Measurements from ENCODE around the gene SGIP1. TPM values are rescaled to one million over a fixed set of nuclear protein-coding genes. Genes with fewer than 3 reads are reported as not detected.

SGIP1 gene
- total RNA-seq, 8 experiments from 2014 or later: 0.05 to 82.9 (median 26.2) TPM; not detected in 1

DNA sequence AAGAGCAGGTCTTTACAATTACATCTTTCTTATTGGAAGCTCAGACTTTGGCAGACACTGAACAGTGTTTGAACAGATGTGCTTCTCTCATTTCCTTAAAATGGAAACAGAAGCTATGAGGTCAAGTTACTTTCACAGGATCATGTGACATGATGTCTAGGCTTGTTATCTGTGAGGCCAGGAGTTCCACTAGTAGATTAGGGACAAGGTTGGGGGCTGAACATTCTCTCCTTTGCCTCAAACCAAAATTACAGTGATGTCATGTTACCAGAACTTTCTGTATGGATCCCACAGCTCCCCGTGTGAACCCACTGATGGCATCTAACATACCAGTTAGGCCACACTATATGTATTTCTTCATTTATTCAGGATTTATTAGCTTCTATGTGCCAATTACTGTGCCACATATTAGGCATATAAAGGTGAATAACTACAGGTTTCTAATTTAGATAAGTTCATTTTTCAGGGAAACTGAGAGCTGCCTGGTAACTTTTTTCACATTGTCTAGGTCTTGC lies 224.3 kb downstream of the SGIP1 start:
- 86 to 100% (median 100%) methylated on average over 1 of the region's 1 CpG; no CpG with 5 or more reads in 4 of the 10 experiments for WGBS, 10 experiments
- H3K27ac ChIP-seq: no peak overlapping the region
- in situ Hi-C loops (cut with MboI; ENCODE audit: low pct_unique_long_range_greater_than_20kb in 2 of 9, low sequenced_read_pairs in 9 of 9, unreplicated experiment in 9 of 9): loop anchor here in 5 of 9 experiments (25.0 kb wide), 4 partner anchors 179 to 729 kb away; partner anchors contain the start of genes C1orf141 (in 3 of the 5) and IL23R (in 1 of the 5)
- peak in 4 of 8 experiments; percentile 22 to 85 (median 38) for ATAC-seq (replicated peaks in 6 of 8)
- H3K4me3 ChIP-seq: no peak overlapping the region
- peaks cover 0 to 2% of the 10 kb centered on the region in 2 donors for H3K4me1 ChIP-seq (replicated peaks in 1 of 2)

DNA sequence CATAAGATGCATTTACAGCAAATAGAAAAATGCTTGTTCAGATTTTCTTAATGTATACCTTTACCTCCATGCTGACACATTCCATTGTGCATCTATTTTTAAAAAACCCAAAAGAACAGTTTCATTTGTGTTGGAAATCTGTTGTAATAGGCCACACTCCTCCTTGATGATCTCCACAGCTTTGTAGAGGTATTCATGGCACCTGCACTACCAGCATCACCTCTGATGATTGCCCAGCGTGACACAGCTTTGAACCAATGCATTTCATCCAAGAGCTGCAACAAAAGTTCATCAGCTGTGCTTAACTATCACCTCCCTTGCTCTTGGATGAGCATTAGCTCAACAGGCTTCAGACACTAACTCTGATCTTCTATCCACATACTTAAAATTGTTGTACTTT lies 226.6 kb downstream of the SGIP1 start:
- Histone ChIP-seq H3K27ac (no peak overlapping the region), H3K4me3 (no peak overlapping the region), H3K4me1 (replicated peaks in 1 of 2) (peaks cover 0 to 2% of the 10 kb centered on the region in 2 donors)
- 70 to 100% (median 87%) methylated on average over 1 of the region's 1 CpG; no CpG with 5 or more reads in 4 of the 10 experiments for WGBS, 10 experiments
- in situ Hi-C loops (cut with MboI; ENCODE audit: low pct_unique_long_range_greater_than_20kb in 2 of 9, low sequenced_read_pairs in 9 of 9, unreplicated experiment in 9 of 9): loop anchor here in 5 of 9 experiments (25.0 kb wide), 4 partner anchors 177 to 727 kb away; partner anchors contain the start of genes C1orf141 (in 3 of the 5) and IL23R (in 1 of the 5)
- no peak for ATAC-seq (replicated peaks in 6 of 8)

DNA sequence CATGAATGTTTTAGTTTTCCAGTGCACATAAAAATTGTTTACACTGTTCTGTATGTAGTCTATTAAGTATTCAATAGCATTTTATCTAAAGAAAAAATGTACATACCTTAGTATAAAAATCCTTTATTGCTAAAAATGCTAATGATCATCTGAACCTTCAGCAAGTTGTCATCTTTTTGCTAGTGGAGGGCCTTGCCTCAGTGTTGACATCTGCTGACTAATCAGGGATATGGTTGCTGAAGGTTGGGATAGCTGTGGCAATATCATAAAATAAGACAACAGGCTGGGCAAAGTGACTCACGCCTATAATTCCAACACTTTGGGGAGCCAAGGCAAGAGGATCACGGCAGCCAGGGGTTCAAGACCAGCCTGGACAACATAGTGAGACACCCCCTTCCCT lies 227.3 kb downstream of the SGIP1 start:
- WGBS, 10 experiments: 41 to 100% (median 71%) methylated on average over 1 to 2 of the region's 2 CpGs; no CpG with 5 or more reads in 3 of the 10 experiments
- H3K27ac ChIP-seq: no peak overlapping the region
- H3K4me1 ChIP-seq (replicated peaks in 1 of 2): peaks cover 0 to 2% of the 10 kb centered on the region in 2 donors
- no peak overlapping the region for H3K4me3 ChIP-seq
- ATAC-seq (replicated peaks in 6 of 8): peak in 2 of 8 experiments; percentile 22 to 41
- in situ Hi-C loops (cut with MboI; ENCODE audit: low pct_unique_long_range_greater_than_20kb in 2 of 9, low sequenced_read_pairs in 9 of 9, unreplicated experiment in 9 of 9): loop anchor here in 5 of 9 experiments (25.0 kb wide), 4 partner anchors 176 to 726 kb away; partner anchors contain the start of genes C1orf141 (in 3 of the 5) and IL23R (in 1 of the 5)

DNA sequence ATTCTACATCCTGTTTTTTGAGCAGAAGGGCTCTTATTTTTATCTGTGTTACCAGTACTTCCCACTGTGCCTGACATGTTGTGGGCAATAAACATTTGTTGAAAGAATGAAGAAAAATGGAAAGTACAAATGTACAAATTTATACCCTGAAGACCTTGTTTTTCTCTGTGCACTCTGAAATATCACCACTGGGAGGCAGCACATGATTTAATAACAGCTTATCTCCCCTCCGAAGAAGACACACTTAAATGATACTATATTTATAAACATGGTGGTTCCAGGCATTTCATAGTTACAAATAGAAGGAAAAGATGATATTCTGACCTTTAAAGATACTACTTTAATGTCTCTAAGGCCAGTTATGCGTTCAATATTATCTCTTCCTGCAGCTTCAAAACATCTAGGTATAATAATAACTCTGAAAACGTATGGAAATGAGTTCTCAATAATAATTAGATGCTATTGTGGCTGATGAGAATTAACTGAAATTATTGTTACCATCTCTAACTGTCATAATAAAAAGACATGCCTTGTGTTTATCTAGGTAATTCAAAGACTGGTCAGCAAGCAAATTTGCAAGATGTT lies 231.1 kb downstream of the SGIP1 start:
- H3K4me1 ChIP-seq (replicated peaks in 1 of 2): no peaks in the 10 kb centered on the region
- in situ Hi-C loops (cut with MboI; ENCODE audit: low pct_unique_long_range_greater_than_20kb in 2 of 9, low sequenced_read_pairs in 9 of 9, unreplicated experiment in 9 of 9): loop anchor here in 5 of 9 experiments (25.0 kb wide), 4 partner anchors 172 to 722 kb away; partner anchors contain the start of genes C1orf141 (in 3 of the 5) and IL23R (in 1 of the 5)
- H3K4me3 ChIP-seq: no peak overlapping the region
- WGBS, 10 experiments: 0 to 58% (median 43%) methylated on average over 2 to 3 of the region's 3 CpGs
- H3K27ac ChIP-seq: no peak overlapping the region
- peak in 3 of 8 experiments; percentile 60 to 75 (median 63) for ATAC-seq (replicated peaks in 6 of 8)

DNA sequence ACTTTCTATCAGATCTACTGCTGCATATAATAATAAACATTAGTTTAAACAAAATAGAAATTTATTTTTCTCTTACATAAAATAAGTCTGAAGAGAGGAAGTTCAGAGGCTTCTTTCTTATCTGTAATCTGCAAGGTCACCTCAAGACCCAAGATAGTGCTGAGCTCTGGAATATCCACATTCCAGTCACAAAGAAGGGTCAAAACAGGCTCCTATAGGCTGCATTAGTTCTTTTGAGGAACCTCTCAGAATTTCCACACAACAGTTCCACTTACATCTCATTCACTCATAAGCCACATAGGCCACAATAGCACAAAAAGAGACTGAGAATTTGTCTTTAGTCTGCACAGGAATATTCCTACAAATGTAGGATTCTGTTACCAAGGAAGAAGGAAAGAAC lies 233.7 kb downstream of the SGIP1 start:
- in situ Hi-C loops (cut with MboI; ENCODE audit: low pct_unique_long_range_greater_than_20kb in 2 of 9, low sequenced_read_pairs in 9 of 9, unreplicated experiment in 9 of 9): loop anchor here in 5 of 9 experiments (25.0 kb wide), 4 partner anchors 170 to 720 kb away; partner anchors contain the start of genes C1orf141 (in 3 of the 5) and IL23R (in 1 of the 5)
- Histone ChIP-seq H3K4me3 (no peak overlapping the region), H3K27ac (no peak overlapping the region), H3K4me1 (replicated peaks in 1 of 2) (no peaks in the 10 kb centered on the region)
- ATAC-seq (replicated peaks in 6 of 8): no peak

DNA sequence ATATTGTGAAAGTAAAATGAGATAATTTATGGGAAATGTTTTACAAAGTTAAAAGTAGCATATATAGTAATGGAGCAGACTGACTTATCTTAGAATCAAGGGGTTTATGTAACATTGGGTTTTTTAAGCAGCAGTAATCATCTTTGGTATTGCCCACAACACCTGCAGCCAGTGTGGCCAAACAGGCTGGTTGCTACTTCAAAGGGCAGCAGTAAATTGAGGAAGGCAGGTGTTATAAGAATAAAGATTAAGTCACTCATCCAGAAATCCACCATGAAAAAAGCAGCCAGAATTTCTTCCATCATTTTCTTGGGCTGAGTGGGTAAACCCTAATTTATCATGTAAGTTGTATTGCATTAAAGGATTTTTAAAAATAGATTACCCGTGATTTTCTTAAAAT lies 235.0 kb downstream of the SGIP1 start:
- in situ Hi-C loops (cut with MboI; ENCODE audit: low pct_unique_long_range_greater_than_20kb in 2 of 9, low sequenced_read_pairs in 9 of 9, unreplicated experiment in 9 of 9): loop anchor here in 5 of 9 experiments (25.0 kb wide), 4 partner anchors 168 to 718 kb away; partner anchors contain the start of genes C1orf141 (in 3 of the 5) and IL23R (in 1 of the 5)

DNA sequence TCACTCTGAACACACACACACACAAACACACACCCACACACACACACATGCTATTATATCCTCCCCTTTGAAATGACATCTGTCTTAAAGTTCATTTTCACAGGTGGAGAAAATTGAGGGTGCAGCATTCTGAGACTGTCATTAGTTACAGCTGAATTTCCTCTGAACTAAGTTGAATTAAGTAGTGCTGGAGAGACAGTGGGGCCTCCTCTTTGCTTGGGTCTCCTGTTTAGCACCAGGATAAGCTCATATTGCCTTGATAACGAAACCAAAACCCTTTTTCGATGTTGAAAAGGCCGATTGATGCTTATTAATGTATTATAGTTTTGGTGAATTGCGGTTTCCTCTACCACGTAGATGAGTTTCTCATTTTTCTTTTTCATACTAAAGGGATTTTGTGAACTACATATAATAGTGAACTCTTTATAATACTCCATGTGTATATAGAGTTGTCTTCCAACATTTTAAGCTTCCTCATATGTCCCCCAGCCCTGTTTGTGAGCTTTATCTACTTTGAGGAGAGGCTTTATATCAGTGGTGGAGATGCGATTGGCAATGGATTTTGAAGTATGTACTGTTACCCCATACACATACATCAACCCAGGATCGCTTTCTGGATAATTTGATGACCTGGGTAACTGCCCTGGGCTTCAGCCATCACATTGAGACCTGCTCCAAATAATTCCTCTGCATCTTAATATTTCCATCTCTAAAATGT lies 235.7 kb downstream of the SGIP1 start:
- ATAC-seq (replicated peaks in 6 of 8): no peak
- in situ Hi-C loops (cut with MboI; ENCODE audit: low pct_unique_long_range_greater_than_20kb in 2 of 9, low sequenced_read_pairs in 9 of 9, unreplicated experiment in 9 of 9): loop anchor here in 5 of 9 experiments (25.0 kb wide), 4 partner anchors 168 to 718 kb away; partner anchors contain the start of genes C1orf141 (in 3 of the 5) and IL23R (in 1 of the 5)
- H3K4me3 ChIP-seq: no peak overlapping the region
- peaks cover 5 to 9% of the 10 kb centered on the region in 2 donors for H3K4me1 ChIP-seq (replicated peaks in 1 of 2)
- WGBS, 10 experiments: 75 to 100% (median 90%) methylated on average over 2 to 7 of the region's 7 CpGs
- no peak overlapping the region for H3K27ac ChIP-seq

More for the DNA sequence above, 235.0 kb downstream of the SGIP1 start:
- Histone ChIP-seq H3K4me3 (no peak overlapping the region), H3K27ac (no peak overlapping the region), H3K4me1 (replicated peaks in 1 of 2) (peaks cover under 1 to 2% of the 10 kb centered on the region in 2 donors)
- 67 to 100% (median 88%) methylated on average over 1 of the region's 1 CpG; no CpG with 5 or more reads in 2 of the 10 experiments for WGBS, 10 experiments
- ATAC-seq (replicated peaks in 6 of 8): no peak

DNA sequence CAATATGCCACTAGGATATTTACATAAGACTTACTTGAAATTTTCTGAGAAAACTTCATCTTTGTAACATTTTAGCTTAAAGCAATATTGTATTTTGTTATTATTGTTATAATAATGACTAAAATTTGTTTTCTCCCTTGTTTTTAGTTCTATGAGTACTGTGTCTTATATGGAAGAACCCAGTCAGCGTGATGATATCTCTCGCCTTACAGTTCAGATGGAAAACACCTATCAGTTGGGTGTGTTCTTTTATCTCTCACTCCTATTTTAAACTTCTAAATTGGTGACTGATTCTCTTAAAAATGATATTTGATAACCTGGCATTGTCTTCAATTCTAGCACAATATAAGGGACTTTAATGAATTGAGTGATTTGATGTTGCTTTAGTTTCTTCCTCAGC lies 236.3 kb downstream of the SGIP1 start:
- no peak for ATAC-seq (replicated peaks in 6 of 8)
- H3K4me3 ChIP-seq: no peak overlapping the region
- in situ Hi-C loops (cut with MboI; ENCODE audit: low pct_unique_long_range_greater_than_20kb in 2 of 9, low sequenced_read_pairs in 9 of 9, unreplicated experiment in 9 of 9): loop anchor here in 5 of 9 experiments (25.0 kb wide), 4 partner anchors 167 to 717 kb away; partner anchors contain the start of genes C1orf141 (in 3 of the 5) and IL23R (in 1 of the 5)
- H3K4me1 ChIP-seq (replicated peaks in 1 of 2): peaks cover 5 to 12% of the 10 kb centered on the region in 2 donors
- WGBS, 10 experiments: 78 to 100% (median 91%) methylated on average over 1 to 2 of the region's 2 CpGs
- H3K27ac ChIP-seq: no peak overlapping the region

DNA sequence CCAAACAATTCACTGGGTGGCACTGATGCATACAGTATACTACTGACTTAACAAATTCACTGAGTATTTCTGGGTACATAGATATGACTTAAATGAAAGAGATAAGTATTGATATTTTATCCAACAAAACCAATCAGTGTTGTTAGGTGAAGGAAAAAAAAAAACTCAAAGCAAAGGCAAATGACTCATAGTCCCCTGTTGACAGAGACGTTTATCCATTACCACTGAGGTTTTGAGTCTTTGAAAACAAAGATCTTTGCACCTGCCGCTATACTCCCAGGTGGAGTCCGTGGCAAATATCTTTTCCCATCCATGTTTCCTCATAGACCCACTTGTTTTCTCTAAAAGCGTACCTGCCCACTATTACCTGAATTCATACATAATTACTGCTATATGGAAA lies 236.7 kb downstream of the SGIP1 start:
- no peak for ATAC-seq (replicated peaks in 6 of 8)
- WGBS, 10 experiments: 39 to 90% (median 81%) methylated on average over 2 to 4 of the region's 4 CpGs
- Histone ChIP-seq H3K4me1 (replicated peaks in 1 of 2) (peaks cover 5 to 12% of the 10 kb centered on the region in 2 donors), H3K27ac (no peak overlapping the region), H3K4me3 (no peak overlapping the region)
- in situ Hi-C loops (cut with MboI; ENCODE audit: low pct_unique_long_range_greater_than_20kb in 2 of 9, low sequenced_read_pairs in 9 of 9, unreplicated experiment in 9 of 9): loop anchor here in 5 of 9 experiments (25.0 kb wide), 4 partner anchors 167 to 717 kb away; partner anchors contain the start of genes C1orf141 (in 3 of the 5) and IL23R (in 1 of the 5)

DNA sequence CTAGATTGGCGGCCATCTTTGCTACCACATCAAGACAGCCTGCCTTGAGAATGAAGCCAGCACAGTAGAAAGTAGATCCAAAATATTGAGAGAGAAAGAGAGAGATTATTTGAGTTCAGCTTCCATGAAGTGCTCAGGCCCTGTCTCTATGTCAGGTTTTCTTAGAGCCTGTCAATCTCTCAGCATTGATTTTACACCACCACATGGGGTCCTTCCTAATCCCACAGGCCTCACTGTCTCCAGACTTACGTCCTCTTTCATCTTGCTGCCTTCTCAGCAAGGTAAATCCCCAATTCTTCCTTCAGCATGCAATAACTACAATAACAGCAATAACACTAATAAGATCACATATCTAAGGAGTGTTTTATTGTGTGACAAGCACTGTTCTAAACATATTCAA lies 239.3 kb downstream of the SGIP1 start:
- no peak for ATAC-seq (replicated peaks in 6 of 8)
- Histone ChIP-seq H3K4me3 (no peak overlapping the region), H3K4me1 (replicated peaks in 1 of 2) (peaks cover 5 to 17% of the 10 kb centered on the region in 2 donors), H3K27ac (no peak overlapping the region)
- 33 to 100% (median 80%) methylated on average over 1 to 2 of the region's 2 CpGs; no CpG with 5 or more reads in 1 of the 10 experiments for WGBS, 10 experiments
- in situ Hi-C loops (cut with MboI; ENCODE audit: low pct_unique_long_range_greater_than_20kb in 2 of 9, low sequenced_read_pairs in 9 of 9, unreplicated experiment in 9 of 9): loop anchor here in 5 of 9 experiments (25.0 kb wide), 4 partner anchors 164 to 714 kb away; partner anchors contain the start of genes C1orf141 (in 3 of the 5) and IL23R (in 1 of the 5)

DNA sequence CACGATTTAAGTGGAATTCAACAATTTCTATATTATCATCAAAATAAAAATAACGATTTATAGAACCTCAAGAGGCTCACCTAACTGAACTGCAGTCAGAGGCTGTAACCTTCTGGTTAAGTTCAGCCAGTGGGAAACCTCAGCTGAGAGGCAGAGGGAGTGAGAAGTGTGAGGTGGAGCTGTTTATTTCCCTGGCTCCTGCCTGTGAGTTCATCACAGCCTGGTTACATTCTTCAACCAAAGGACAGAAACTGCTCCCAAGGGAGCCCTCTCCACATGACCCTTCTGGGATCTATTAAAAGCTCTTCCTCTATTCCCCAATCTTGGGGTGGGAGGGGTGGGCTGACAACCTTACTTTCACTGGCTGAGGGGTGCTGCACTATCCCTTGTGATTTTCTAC lies 240.5 kb downstream of the SGIP1 start:
- peak in 3 of 8 experiments; percentile 86 to 94 (median 94) for ATAC-seq (replicated peaks in 6 of 8)
- WGBS, 10 experiments: 17 to 79% (median 42%) methylated on average over 1 to 2 of the region's 2 CpGs; no CpG with 5 or more reads in 1 of the 10 experiments
- Histone ChIP-seq H3K4me3 (no peak overlapping the region), H3K27ac (no peak overlapping the region), H3K4me1 (replicated peaks in 1 of 2) (peaks cover 5 to 21% of the 10 kb centered on the region in 2 donors)
- in situ Hi-C loops (cut with MboI; ENCODE audit: low pct_unique_long_range_greater_than_20kb in 2 of 9, low sequenced_read_pairs in 9 of 9, unreplicated experiment in 9 of 9): loop anchor here in 5 of 9 experiments (25.0 kb wide), 4 partner anchors 163 to 713 kb away; partner anchors contain the start of genes C1orf141 (in 3 of the 5) and IL23R (in 1 of the 5)

DNA sequence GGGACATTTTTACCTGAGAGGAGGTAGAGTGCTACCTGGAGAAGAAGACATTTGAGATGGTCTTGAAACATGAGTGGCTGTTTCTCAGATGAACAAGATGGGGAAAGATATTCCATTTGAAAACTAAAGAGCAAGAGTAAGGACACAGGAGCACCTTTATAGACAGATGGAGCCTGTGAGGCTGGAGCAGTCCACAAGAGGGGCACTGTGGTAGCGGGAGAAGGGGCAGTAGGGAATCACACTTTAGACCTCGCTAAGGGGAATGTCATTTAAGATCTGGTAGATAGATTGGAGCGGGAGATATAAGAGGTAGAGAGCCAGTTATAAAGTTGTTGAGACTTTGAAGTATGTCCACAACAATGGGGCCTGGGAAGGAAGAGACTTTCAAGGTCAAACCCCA lies 241.7 kb downstream of the SGIP1 start:
- Histone ChIP-seq H3K4me3 (no peak overlapping the region), H3K4me1 (replicated peaks in 1 of 2) (peaks cover 5 to 21% of the 10 kb centered on the region in 2 donors), H3K27ac (no peak overlapping the region)
- in situ Hi-C loops (cut with MboI; ENCODE audit: low pct_unique_long_range_greater_than_20kb in 2 of 9, low sequenced_read_pairs in 9 of 9, unreplicated experiment in 9 of 9): no loop called here
- WGBS, 10 experiments: 33 to 100% (median 90%) methylated on average over 1 to 3 of the region's 3 CpGs; no CpG with 5 or more reads in 2 of the 10 experiments
- no peak for ATAC-seq (replicated peaks in 6 of 8)
